GM19238 (cell line): ENCODE measurements around the gene TNFRSF19.

Experiments used
- DNase-seq: peaks from one replicate; pipeline ENCODE4 v3.0.0; 2011; ENCODE audit warnings: low spot score; ENCODE audit not compliant: insufficient read length

TNFRSF19 gene

DNA sequence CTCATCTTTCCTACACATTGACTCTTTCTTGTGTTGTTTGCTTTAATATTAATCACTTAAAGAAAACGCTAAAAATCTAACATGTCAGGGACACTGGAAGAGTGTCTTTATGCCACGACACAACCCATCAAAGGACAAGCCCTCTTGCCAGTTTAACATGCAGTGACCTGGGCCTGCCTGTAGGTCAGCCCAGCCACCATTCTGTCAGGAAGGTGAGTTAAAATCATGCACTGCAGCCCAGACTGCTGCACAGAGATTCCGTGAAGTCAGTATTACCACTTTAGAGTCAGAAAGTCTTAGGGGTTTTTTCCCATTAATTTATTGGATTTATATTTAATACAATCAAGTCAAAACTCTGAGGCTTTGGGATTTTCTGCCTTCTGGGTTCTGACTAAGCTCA lies 58.0 kb downstream of the TNFRSF19 start:
- no peak for DNase-seq

DNA sequence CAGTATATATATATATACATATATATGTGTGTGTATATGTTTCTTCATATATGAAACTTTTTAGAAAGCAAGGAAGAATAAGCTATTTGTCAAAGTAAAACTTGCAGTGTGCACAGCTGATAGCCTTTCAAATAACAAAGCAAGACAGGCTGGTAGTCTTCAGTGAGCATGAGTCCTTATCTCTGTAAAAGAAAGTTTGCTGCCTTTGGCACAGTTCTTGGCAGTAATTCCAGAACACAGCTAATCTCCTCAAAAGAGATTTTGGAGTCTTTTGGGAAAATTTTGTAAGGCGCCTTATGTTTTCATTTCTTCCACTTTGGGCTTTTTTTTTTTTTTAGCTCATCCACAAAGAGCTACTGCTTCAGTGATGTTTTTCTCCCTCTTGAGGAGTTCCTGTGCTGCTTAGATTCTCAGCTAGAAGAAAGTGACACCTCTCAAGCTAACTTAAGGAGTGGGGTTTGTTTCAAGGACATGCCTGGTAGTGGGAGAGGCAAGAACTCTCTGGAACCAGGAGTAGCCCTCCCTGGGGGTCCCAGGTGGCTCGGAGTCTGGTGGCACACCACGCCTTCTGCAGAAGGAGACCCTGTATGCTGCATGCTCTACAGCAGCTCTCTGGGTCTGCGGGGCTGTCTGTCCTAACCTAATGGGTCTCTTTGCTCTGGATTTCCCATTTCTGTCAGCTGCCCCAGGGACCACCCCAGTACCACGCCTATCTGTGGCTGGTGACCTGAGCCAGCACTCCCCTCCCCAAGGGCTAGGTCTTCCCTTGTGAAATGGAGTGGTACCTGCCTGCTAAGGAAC lies 58.8 kb downstream of the TNFRSF19 start:
- no peak for DNase-seq

DNA sequence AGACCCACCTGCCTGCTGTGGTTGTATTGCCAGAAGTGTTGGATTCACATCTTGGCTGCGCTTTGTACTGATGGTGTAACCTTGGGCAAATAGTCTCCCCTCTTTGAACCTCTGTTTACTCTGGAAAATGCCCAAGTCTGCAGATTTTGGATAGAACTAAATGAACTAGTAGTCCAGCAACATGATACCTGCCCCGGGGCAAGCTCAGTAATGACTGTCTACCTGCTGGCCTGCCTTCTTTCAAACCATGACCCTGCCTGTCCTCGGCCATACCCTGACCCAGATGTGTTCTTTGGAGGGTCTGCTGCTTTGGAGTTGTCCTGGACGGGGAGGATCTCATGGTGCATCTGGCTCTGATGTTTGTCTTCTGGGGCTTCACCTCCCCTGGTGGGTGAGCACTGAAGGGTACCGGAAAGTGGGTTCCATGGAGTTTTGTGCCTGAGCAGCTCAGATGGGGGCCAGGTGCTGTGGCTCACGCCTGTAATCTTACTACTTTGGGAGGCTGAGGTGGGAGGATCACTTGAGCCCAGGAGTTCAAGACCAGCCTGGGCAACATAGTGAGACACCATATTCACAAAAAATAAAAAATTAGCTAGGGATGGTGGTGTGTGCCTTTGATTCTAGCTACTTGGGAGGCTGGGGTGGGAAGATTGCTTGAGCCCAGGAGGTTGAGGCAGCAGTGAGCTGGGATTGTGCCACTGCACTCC lies 59.5 kb downstream of the TNFRSF19 start:
- DNase-seq, result no peak

DNA sequence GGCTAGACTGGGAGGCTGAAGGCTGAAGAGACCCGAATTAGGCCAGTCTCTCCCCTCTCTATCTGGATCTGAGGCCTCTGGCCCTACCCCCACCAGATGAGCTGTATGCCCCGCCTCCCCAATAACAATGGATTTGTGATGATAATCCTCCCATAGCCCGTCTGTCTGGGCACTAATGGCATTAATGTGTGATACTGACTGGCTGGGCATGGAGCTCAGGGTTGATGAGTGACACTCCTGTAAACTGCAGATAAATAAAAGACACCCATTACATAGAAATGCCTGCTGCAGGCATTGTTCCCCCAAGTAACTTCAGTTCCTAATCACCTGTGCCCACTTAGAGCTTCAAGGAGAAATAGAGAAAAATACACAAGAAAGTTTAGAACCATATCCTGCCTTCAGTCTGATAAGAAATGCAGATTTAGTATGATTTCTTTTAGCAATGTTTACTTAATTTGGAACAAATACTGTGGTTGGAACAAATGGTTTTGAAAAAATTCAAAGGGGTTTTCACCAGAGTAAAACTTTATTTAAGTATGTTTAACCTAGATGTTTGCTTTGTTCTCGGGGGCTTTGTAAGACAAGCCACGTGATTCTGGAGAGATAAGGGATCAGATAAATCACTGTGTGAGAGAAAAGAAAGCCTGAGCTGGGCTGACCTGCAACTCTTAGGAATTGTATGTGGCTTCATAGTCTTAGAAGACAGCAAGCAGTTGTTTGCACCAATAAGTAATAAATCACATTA lies 60.3 kb downstream of the TNFRSF19 start:
- DNase-seq, result no peak

DNA sequence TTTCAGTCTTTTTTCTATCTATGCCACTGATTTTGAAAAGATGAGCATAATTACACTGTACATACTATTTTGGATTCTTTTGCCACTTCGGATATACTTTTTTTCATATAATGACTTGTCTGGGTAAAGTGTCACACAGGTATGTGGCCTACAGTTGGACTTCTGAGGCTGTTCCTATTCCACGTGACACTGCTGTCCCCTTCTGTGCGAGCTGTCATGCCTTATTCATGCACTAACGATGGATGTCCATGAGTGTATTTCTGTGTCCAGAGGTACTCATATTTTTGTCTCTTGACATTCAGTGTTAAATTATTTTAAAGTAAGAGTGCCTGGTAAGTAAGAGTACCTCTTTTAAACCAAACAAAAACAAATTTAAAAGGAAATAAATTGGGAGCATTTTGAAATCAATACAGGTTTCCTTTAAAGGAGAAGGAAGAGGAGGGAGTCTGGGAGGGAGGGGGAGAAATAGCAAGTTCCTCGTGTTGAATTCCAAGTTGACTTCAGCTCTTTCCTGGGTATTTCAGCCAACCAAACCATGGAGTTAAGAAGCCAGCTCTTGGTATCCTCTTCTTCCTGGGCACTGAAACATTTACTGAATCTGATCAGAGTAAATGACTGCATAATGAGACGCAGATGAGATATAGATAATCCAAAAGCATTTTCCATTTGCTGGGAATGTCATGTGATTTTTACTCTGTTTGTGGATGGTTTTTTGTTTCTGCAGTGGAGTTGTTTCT lies 61.3 kb downstream of the TNFRSF19 start:
- DNase-seq, result no peak

DNA sequence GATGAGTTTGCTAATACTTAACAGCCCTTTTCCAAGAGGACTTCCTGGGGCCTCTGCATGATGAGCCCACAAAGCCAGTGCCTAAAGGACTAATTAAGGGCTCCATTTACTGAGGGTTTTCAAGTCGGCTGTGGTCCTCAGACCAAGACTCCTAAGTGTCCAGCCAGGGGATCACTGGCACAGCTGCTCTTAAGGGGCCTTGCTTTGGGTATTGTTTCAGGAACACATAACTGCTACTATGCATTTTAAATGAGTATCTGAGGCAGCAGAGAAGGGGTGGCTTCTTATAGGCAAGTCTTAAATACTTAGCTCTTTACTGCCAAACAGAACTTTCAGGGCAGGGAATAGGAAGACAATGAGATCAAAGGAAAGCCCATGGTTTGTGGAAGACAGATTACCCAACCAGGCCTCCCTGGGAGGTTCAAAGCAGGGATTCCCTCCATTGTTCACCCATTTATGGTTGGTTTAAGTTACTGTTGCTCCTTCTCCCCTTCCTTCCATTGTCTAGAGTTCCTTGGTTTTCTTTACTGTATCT lies 61.9 kb downstream of the TNFRSF19 start:
- DNase-seq, result no peak

DNA sequence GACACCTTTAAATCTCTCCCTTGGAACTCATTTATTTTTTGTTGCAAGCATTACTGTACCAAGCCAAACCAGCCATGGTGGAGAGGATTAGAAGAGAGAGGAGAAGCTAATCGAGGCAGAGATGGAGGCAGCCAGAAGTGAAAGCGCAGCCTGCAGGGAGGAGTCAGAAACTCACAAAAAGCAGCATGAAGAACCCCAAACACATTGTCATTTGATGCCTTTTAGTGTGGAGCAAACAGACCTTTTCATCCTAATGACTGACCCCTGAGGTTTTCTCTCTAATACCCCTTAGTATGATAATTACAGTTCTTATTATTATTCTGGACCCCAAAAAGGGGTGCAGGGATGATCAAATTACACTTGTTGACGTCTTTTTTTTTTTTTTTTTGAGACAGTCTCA lies 62.5 kb downstream of the TNFRSF19 start:
- no peak for DNase-seq

DNA sequence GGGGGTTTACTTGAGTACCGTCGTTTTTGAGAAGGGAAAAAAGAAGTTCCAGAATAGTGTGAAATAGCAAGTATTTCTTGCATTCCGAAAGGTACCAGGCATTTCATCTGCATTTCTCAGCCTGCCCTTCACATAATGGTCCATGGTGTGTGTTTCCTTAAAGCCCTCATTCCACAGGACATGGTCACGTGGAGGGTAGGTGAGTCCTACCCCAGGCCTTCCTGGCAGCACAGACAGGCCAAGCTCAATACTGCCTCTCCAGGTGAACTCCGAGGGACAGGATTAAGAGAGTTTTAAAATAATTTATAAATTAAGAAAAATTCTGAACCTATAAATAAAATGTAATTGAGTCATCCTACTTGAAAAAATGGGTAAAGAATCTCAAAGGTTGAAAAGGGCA lies 64.7 kb downstream of the TNFRSF19 start:
- no peak for DNase-seq

DNA sequence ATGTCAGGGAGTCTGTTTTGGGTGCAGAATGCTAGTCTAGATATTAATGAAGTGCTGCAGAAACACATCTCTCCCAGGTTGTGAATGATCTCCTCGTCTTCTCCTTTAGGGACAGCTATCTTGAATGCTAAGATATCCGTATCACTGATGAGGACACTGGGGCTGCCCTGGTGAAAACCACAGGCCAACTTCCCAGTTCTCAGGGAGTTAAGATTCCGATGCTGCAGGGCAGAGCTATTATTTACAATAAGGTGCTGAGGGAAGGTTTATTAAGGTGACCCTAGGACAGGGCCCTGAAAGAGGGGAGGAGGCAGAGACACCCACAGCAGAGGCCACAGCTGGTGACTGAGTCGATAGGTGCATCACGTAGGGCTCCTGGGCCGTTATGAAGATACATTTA lies 66.1 kb downstream of the TNFRSF19 start:
- no peak for DNase-seq

DNA sequence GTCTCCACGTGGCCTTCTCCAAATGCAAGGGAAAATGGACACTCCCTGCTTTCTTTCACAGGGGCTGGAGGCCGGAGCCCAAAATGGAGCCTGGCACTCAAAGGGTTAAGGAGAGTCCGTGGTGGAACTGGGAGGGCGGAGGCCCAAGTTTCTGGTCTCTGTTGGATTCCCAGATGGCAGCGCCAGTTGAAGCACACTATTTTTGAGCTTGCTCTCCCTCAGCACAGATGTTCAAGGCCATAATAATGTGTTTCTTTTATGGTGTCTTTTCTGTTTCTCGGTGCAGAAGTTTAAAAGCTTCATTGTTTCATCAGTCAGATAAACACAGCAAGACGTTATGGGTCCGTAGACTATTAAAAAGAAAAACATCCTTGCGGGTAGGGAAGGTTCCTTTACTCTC lies 67.6 kb downstream of the TNFRSF19 start:
- no peak for DNase-seq

DNA sequence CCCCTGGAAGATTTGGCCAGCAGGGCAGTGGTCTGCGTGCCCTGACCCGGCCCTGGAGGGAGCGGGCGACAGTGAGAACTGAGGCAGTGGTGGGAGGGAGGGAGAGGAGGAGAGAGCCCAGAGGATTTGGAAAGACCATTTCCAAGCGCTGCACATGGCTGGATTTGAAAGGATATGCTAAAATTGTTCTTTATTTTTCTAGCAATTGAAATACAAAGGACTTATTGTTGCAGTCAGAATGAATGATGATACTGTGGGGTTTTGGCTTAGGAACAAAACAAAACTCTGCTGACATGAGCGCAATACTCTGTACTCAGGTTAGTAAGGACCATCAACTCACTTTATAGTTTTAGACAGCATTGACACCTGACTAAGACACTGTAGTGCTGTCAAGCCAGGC lies 69.5 kb downstream of the TNFRSF19 start:
- no peak for DNase-seq

DNA sequence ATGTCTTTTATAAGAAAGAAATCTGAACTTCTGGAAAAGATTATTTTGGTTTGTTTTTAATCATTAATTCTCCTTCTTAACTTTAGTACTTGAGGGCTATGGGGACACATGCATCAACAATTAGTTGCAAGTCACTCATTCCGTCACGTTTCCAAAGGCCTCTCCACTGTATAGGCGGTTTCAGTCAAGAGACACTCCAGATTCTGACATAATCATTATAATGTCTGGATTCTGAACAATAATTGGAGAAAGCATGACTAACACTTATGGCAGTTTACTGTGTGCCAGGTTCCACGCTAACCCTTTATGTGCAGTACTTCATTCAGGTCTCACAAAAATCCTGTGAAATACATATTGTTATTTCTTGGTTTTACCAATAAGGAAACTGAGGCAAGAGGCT lies 71.9 kb downstream of the TNFRSF19 start:
- no peak for DNase-seq

DNA sequence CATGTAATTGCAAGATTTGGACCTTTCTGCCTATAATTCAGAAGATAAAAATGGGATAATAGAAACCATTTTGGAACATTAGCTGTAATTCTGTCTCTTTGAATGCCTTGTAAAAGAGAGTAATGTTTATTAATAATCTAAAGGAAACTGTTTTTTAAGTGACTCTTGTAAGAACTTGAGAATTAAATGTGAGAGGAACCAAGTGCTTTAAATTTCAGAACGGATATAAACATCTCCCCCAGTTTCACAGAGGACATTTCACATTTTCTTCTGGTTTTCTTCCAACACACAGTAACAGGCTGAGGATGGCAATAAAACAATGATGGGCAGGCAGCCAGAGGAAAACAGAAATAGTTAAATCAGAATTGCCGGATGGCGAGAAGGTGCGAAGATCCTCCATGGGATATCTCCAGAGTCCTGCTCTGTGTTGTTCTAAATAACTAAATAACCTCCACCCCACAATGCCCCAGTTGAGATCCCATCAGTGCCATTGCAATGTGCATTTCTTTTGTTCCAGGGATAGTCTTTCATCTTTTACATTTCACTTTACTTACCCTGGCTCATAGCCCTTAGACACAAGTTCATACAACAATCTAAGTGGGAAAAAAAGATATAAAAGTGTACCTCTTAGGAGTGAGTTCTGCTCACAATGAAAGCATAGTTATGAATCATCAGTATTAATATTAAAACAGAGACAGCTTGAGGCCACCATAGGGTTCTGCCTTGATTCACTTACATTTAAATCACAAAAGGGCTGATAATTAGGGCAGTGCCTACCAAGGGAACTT lies 73.3 kb downstream of the TNFRSF19 start:
- no peak for DNase-seq

DNA sequence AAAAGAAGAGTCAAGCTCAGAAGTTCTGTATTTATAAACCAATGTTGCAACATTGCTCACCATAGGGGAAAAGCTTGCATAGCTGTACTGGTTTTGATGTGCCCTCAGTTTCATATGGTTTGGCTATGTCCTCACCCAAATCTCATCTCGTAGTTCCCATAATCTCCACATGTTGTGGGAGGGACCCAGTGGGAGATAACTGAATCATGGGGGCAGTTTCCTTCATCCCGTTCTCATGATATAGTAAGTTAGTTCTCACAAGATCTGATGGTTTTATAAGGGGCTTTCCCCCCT lies 73.9 kb downstream of the TNFRSF19 start:
- no peak for DNase-seq

DNA sequence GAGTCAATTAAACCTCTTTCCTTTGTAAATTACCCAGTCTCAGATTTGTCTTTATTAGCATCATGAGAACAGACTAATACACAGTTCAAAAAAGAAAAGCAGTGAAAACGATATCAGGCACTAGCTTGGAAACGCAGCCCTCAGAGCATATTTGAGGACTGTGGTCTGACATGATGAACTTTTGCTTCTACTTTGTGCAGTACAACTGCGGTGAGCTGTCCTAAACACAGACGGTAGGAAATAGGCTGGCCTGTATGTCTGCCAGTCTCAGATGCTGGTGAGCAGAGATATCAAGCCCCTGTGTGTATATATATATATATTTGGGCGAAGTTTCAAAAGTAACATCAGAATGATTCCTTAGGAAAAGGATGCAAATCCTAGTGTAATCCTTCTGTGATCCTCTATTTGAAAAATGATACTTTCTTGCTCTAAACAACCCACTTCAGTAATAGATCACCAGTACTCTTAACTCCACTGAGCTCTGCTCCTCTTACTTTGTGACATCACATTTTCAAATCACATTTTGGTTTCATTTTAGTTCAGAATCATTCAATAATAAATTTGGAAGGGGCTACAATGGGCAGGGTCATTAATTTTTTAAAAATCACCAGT lies 74.4 kb downstream of the TNFRSF19 start:
- DNase-seq, result no peak

DNA sequence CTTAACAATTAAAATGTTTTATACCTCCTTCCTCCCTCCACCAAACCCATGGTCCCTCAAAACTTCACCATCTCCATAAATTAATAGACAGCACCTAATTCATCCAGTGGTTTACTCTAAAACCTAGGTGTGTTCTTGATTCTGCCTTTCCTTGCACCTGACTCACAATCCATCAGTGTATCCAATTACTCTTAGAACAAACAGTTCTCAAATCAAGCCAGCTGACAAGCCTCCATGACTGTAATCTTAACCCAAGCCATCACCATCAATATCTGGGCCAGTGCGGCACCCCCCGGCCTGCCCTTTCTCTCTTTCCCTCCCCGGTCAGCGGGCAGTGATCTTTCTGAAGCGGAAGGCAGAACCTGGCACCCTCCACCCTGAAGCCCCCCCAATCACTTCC lies 75.6 kb downstream of the TNFRSF19 start:
- no peak for DNase-seq

DNA sequence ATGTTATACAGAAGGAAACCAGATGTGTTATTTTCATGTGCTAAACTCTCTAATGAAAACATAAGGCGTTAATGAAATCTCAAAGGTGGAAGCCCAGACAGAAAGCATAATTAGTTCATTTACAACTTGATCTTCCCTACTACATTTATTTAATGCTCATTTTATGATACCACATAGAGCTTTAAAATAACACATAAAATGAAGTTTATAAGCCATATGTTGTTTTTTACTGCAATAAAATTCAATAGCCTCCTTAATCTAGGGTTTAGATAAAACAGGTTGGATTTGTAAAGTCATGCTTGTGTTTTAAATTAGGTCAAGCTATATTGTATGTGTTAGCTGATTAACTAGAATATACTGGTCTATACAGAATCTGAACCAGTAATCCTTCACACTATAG lies 81.2 kb downstream of the TNFRSF19 start:
- DNase-seq, result no peak

DNA sequence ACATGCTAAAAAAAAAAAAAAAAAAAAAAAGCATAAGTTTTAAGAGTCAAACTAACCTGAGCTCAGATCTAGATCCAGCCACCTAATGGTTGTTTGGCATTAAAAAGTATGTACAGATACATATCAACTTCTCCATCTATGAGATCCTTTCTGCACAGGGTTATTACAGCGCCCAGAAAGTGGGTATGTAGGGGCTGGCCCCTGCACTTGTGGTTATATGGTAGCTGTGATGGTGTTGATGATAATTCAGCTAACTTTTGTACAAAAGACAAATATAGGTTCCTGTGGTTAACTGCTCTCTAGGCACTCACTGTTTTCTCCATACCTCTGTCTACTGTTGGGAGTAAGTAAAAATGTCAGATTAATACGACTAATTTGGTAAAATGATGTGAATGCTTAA lies 81.7 kb downstream of the TNFRSF19 start:
- no peak for DNase-seq

DNA sequence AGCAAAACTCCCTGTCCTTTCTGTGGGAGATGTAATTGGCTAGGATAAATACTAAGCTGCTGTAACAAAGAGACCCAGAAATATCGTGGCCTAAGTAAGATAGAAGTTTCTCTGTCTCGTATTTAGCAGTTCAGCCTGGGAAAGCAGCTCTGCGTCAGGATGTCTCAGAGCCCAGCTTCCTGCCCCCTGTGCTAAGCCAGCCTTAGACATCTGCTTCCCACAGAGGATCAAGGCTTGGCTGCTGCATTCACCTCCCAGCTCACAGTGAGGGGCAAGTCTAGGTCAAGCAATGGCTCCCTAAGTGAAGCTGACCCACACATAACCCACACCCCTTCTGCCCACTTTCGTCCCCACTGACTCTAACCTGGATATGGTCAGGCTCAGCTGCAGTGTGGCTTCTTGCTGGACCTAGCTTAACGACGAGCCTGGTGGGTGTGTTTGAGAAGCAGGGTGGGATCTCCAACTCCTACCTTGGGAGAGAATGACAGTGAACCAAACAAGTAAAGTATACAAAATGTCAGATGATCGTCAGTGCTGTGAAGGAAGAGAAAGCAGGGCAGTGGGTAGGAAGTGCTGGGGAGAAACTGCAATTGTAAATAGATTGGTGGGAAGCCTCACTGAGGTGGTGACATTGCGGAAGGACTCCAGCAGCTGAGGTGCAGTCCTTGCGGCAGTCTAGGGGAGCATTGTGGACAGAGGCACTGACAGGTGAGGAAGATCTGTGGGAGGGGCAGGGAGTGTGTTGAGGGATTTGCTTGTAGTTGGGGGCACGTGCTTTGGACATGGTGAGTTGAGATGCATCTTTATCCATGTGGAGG lies 82.9 kb downstream of the TNFRSF19 start:
- no peak for DNase-seq
